NCI-H146 treated with DMSO at 0.1 percent for 48 hours (cell line): ENCODE results near the gene CRYGN.

ENCODE experiments used
- DNase-seq: peaks from one replicate; lab custom pipeline; 2025; ENCODE audit not compliant: unreplicated experiment; lab: John Stamatoyannopoulos, UW

Gene CRYGN

DNA sequence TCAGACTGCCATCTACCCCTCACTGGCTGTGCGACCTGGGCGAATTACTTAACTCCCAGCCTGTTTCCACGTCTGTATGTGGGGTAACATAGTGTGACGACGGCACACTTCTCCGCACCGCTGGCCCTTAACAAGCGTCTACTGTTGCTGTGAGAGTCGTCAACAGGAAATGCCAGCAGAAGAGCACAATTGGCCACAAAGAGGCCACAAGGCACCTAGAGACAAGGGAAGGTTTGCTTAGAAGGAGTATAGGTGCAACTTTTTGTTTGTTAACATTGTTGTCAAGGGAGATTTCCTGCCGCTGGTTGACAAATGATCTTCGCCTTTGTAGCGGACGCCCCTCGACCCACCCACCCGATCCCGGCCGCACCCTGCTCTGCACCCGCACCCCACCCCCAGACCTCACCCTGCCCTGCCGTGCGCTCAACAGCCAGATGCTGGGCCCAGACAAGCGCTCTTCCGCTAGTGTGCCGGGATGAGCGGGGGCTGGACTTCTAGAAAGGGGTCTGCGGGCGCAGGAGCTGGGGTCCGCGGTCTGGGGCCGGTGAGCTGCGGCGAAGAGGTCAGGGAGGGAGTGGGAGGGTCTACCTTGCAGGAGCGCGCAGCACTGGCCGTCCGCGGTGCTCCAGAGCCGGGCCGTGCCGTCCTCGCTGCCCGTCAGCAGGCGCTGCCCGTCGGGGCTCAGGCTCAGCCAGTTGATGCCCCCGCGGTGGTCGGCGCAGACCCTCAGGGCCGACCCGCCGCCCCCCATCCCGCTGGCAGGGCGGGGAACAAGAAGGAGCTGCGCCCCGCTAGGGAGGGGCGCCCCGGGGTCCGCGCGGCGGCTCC lies 30.9 kb downstream of the CRYGN start:
- no peak for DNase-seq

DNA sequence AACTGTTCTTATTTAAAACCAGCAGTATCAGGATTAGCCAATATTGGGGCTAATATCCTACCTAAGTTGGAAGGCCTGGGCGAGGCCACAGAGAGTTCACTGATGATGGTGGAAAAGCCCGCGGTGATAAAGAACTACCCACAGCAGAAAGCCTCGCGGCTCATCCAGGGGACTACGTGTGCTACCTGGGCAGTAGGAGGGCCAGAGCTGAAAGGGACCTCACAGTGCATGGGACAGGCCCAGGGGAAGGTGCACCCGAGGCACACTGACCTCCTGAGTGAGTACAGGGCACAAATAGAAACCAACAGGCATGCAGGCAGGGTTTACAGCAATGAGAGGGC lies 31.5 kb downstream of the CRYGN start:
- no peak for DNase-seq

DNA sequence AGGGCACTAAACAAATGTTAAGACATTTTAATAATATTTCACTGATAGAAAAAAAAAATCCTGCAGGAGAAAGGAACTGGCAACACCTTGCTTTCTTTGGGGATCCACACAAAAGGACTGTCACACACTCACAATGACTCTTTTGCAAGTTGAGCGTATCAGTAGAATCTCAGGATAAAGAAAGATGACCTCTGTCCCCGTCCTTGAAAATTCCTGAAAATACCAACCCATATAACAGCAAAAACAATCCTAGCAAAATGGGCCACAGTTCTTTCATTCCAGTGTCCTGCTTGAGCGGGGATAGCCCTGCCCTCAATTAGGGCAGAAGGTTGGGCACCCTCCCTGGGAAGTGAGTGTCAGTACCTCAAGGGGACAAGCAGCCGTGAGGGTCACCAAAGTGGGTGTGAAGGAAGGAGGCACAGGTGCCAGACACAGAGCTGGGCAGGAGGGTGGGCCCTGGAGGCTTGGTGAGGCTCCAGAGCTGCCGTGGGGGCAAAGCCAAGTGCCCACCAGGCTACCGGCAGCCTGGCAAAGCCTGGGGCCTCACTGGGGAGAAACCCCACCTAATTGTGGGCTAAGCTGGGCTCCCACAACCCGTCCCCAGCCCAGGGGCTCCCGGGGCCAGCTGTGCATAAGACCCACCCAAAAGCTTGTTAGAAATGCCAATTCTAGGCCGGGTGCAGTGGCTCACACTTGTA lies 32.9 kb downstream of the CRYGN start:
- no peak for DNase-seq

DNA sequence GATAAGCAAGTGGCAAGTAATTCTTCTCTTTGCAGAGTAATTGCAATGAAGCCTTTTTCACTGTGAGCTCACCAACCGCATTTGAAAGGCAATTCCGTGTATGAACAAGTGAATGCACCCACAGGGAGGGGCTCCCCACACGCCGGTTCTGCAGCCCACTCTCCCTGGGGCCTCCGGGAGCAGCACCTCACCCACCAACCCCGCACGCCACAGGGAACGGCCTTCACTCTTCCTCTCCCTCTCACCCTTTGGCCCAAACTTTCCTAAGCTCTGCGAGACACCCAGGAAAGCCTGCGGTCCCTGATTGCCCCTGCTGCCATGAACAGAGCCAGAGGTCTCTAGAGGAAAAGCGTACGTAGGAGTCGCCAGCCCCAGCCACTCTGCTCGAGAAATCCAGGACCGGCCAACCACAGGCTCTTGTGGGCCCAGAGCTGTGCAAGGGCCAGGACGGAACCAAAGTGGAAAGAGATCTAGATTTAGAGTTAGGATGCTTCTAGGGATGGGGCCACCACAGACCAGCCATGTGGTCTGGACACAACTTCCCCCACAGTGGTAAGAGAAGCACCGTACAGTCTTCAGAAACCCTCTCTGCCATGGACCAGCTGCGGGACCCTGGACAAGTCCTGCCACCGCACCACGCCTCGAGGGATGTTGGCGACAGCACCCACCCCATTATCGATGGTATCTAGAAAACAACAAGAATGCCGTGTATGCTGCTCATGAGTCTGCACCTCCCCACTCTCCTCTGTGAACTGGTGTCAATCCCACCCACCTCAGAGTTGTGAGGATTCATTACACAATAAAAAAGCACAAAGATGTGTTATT lies 33.7 kb downstream of the CRYGN start:
- no peak for DNase-seq

DNA sequence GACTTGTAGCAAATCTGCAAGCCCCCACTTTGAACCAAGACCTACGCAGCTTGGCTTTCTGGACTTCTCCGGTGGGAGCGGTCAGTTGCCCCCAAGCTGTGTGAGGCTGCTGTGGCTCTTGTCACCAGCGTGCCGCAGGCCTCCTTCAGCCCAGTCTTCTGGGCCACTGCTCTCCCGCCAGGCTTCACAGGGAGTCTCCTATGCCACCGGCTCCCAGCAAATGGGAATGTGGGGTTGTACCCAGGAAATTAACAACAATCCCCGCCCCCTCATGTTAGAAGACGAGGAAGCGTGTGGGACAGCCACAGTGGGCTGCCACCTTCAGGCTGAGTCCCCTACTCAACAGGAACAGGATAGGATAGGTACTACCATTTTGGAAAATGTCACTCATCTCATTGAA lies 34.4 kb downstream of the CRYGN start:
- no peak for DNase-seq

DNA sequence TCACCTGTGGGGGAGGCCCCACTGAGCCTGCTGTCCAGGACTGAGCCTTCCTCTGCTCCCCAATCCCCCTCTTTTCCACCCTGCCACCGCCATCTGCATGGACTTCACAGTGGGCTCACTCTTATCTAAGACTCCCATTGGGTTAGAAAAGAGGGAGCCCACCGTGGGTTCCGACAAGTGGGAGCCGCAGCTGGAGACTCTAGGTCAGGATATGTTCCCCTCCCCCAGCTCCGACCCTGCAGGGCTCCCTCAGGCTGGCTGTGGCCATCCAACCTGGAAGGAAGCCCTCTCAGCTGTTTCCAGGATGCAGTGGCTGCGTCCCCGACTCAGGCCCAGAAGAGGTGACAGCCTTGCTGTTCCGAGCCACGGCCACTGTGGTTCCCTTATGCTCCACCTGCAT lies 34.9 kb downstream of the CRYGN start:
- no peak for DNase-seq

DNA sequence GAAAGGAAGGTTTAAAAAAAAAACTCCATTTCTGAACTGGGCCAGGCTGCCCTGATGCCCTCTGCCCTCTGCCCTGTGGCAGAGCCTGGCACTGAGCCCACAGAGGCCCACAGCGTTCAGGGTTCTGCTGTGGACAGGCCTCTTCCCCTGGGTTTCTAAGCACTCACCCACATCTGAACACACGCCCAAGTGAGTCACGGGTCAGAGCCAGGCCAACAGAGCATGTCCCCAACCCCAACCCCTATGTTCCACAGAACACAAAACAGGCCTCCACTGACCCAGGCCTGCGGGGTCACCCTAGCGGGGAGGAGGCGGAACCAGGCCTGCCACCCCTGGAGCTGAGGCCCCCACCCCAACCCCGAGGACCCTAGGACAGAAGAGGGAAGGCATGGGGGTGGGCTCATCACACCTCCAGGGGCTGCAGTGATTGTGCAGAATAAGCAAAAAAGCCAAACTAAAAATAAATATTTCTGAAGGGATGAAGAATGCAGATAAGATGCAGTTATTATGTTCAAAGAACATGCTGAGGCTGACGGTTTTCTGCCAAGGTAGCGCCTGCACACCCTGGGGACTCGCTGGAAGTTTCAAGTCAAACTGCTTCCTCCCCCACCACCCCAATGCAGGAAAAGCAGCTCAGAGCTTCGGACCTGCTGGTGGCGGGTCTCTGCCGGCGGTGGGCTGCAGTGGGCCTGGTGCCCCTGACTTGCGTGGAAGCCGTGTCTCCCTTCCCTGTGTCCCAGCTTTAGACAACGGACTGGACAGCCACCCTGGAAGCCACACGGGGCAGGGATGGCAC lies 35.5 kb downstream of the CRYGN start:
- no peak for DNase-seq

DNA sequence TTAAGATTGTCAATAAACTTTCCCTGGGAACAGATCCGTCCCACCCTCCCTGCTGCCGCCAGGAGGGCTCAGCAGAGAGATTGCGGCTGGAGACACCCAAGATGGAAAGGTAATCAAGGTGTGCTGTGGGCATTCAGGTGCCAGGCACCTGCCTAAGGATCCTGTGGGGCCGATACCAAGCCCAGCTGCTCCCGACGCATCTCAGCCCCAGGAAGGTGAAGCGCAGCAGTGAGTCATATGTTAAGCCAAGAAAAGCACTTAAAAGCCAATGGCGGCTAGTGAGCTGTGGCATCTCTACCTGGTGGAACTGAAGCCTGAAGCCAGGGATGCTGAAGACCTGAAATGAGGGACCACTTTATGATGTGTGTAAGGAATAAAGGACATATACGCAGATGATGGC lies 36.2 kb downstream of the CRYGN start:
- DNase-seq: no peak

DNA sequence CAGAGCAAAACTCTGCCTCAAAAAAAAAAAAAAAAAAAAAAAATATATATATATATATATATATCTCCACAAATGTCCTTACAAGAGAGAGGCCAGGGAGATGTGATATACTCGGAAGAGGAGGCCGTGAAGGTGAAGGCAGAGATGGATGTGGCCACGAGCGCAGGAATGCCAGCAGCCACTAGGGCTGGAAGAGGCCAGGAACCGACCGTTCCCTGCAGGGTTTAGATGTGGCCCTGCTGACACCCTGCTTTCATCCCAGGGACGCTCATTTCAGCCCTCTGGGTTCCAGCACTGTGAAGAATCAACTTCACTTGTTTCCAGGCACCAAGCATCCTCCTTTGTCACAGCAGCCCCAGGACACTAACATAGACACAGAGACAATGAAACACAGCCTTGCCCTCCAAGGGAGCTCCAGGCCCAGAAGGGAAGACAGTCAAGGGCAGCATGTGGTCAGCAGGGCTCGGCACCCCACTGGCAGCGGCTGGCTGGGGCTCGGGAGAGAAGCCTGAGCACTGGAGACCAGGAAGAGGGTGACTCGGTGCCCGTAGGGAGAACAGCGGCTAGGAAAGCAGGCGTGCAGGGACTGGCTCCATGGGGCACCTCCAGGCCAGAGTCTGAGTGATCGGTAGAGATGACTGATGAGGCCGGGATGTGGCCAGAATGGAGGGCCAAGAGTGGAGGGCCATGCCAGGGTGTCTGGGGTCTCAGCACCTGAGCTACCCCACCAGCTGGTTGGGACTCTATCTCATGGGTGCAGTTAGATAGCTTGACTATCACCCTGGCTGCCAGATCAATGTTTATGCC lies 37.7 kb downstream of the CRYGN start:
- no peak for DNase-seq

DNA sequence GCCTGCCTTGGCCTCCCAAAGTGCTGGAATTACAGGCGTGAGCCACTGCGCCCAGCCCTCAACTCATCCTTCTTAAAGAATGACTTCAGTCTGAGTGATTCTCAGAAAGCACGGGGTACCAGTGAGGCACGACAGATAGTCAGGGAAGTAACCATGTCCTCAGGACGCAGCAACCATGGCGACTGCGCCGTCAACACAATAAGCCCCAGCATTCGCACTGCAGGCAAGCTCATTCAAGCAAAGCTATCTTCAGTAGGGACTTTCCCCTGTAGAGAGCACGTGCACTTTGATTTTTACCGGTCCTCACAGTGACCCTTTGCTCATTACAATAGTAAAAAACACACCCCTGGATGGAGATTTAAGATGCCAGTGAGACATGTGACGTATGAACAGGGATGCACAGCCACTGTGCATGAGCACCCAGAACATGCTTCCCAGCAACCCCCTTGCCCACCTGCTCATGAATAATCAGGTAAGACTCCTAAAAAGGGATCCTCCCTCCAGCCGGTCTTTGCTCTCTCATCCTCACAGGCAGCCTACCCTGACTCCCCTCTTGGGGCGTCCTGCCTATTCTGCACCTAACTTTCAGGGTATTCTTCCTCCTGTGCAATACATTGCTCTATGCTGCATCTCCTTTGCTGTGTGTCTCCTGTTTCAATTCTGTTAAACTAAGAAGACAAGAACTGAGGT lies 39.2 kb downstream of the CRYGN start:
- no peak for DNase-seq

DNA sequence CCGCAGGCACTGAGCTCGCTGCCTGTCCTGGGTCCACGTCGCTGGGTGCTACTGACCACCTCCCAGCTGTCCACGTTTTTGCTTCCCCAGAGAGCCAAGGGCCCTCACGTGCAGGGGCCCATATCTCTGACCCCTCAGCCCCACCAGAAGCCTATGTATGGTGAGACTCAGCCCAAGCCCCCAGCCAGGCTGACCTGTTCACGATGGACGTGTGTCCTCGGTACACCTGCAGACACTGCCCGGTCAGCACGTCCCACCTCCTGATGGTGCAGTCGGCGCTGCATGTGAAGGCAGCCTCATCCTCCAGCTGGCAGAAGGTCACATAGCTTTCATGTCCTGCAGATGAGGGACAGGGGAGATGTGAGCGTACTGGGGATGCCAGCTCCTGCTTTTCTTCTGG lies 40.0 kb downstream of the CRYGN start:
- DNase-seq: no peak

DNA sequence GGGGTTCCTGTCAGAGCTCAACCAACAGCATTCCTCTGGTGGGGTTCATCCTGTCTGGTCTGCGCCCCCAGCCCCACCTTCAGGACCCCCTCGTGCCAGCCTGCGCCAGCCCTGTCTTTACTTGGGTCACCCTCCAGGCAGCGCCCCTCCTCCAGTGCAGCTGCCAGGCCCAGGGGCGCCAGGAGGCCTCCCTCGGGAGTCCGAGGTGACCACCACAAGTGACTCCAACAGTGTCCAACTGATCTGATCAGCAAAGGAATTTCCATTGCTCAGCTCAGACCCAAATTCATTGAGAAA lies 40.7 kb downstream of the CRYGN start:
- no peak for DNase-seq

DNA sequence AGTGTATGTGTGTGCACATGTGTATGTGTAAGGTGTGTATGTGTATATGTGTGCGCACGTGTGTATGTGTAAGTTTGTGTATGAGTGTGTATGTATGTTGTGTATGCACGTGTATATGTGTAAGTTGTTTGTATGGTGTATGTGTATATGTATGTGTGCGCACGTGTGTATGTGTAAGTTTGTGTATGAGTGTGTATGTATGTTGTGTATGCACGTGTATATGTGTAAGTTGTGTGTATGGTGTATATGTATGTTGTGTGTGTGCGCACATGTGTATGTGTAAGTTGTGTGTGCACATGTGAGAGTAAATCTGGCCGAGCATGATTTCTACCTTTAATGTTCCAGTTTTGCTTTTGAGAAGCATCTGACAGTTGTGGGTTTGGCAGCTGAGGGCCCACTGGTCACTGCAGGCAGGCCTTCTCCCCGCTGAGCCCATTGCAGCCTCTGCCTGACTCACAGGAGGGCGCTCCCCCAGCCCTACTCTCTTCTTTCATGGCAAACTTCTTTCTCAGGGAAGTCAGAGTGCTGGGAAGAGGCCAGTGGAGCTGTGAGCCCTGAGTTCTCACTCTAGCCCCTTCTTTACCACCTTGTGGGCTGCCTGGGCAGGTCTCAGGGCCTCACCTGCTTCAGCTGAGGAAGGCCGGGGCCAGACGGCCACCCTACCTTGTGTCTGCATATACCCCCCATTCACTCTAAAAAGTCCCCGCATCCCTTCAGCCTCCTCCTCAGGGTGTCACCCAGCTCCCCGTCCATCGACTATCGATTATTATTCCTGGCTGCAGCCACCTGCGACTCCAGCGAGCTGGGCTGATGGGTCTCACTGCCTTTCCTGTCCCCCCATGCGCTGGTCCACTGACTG lies 41.3 kb downstream of the CRYGN start:
- DNase-seq: no peak

DNA sequence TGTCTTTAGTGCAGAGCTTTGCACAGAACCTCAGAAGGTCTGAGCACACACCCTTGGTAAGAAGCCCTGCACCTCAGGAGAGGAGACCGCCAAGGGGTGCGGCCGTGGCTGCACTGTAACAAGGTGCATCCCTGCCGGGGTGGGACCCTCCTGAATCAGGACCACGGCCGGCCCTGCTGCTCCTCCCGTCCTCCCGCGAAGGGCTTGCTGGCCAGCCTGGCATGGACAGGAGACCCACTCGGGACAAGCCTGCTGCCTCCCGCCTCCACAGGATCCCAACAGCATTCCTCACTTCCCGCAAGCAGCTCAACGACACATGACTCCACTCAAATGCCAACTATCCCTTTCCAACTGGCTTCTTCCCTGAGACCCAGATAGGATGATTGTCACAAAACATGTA lies 42.9 kb downstream of the CRYGN start:
- DNase-seq: no peak

DNA sequence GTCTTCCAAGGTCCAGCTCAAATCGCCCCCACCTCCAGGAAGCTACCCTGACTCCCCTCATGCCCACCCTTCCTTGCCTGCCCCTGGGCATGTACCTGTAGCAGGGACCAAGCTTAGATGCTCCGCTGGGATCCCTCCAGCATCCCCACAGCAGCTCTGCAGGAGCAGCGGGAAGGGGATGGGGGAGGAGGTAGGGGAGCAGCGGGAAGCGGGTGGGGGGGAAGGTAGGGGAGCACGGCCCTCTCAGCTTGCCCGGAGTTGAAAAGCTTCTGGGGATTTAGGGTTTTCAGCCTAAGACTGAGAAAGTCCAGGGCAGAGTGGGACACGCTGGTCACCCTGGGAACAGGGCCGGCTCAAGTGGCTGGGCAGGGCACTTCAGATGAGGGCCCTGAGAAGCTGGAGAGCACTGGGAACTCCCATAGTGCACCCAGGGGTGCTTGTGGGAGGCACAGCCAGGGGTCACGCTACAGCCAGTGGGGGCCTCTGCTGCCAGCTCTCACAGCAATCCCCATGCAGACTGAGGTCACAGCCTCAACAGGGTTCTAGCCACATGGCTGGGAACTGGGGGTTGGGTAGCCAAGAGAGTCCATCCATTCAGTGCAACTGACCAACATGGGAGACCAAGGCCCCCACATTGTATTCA lies 43.5 kb downstream of the CRYGN start:
- no peak for DNase-seq

DNA sequence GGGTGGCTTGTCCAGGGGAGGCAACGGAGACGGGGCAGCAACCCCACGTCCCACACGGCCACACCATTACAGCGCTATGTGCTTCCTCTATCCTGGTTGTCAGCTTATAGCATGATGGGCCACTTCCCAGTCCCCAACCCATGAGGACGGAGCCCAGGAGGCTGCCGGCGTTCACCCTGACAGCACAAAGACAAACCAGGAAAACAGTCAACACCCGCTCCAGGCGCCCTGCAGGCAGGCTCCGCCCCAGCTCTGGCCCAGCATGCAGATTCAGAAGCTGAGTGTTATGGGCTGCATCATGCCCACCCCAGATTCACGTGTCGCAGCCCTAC lies 44.9 kb downstream of the CRYGN start:
- DNase-seq: no peak

DNA sequence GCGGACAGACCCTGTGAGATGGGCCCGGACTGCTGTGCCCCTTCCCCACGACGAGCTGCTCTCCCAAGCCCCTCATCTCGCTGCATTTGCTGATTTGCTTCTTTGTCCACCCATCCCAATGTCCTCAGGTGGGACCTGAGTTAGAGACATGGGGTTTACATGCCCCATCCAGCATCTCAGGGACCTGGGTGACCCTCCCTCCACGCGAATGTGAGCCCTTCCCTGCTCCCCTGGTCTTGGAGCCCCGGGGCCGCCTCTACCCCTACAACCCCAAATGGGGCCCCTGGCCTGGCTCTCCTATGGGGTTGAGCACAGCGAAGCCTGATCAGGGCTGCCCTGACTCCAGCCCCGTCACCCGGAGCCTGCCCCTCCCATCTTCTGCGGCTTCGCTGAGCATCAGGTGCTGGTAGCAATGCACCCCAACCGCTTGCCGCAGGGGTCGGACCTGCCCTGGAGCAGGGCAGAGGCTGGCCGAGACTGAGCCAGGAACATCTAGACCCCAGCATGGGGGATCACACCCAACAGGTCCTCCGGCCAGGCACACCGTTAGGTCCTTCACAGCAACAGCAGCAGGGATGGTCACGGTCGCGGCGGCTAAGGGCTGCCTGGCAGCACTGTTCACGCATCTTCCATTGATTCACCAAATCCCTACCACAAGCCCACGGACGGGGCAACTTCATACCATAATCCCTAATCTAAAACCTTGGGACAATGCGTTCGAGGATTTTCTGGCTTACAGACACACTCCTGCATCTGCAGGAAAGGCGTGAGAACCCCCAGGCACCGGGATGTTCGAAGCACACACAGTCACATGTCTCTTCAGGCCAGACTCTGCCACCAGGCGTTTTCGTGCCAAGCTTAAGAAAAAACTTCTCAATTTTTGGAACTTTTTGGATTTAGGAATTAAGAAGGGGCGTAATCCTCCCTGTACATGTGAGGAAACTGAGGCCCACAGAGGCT lies 45.6 kb downstream of the CRYGN start:
- no peak for DNase-seq
